ENCODE data around the gene CYP2A7.
"Not testable (repeated sequence)": the region's sequence is repeated elsewhere in the genome, so short reads cannot be mapped to it uniquely, and the experiment has no call there.

CYP2A7 gene

DNA sequence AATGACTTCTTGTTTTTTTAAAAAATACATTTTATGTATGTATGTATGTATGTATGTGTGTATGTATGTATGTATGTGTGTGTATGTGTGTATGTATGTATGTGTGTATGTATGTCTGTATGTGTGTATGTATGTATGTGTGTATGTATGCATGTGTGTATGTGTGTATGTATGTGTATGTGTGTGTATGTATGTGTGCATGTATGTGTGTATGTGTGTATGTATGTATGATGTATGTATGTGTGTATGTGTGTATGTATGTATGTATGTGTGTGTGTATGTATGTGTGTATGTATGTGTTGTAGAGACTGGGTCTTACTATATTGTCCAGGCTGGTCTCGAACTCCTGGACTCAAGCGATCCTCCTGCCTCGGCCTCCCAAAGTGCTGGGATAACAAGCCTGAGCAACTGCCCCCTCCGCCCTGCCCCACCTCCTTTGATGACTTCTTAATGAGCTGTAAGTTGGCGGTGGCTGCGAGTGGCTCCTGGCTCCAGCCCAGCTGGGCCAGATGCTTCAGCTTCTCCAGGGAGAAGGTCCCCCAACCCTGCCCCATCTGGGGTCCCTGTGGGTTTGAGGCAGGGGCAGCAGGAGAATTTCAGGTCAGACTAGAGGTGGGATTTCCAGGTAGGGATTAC is 56.5 kb downstream of the CYP2A7 start:
- not testable (repeated sequence) for H3K4me3 ChIP-seq (ENCODE audit: low read length); DNase-seq (ENCODE audit: low read depth, low spot score)
